Tibial nerve (tissue), 4 donors: ENCODE results near the gene PRKAR2A.

Experiments used
- EP300 ChIP-seq, 2 donors: sonication (generic); formaldehyde crosslinking; IDR thresholded peaks; one replicate each; pipeline ENCODE4 v1.6.1; 2017; ENCODE audit warnings: antibody characterized with exemption in 2 of 2, mild to moderate bottlenecking in 1 of 2
- POLR2A ChIP-seq, 2 donors: fragments of 450-650 bp; IDR thresholded peaks; one replicate each; pipeline ENCODE4 v1.6.1; 2017; ENCODE audit warnings: antibody characterized with exemption in 2 of 2, mild to moderate bottlenecking in 2 of 2, moderate library complexity in 2 of 2
- TF ChIP-seq, protein P1 (sequence below), 5 experiments: fragments of 200-600 bp in 3 of 5; fragments of 450-650 bp in 2 of 5; sonication (generic) in 3 of 5; IDR thresholded peaks; one replicate each; pipeline ENCODE4 v1.5.1; 2016 to 2019; ENCODE audit warnings: antibody characterized with exemption in 5 of 5, mild to moderate bottlenecking in 3 of 5, moderate library complexity in 2 of 5

DNA sequence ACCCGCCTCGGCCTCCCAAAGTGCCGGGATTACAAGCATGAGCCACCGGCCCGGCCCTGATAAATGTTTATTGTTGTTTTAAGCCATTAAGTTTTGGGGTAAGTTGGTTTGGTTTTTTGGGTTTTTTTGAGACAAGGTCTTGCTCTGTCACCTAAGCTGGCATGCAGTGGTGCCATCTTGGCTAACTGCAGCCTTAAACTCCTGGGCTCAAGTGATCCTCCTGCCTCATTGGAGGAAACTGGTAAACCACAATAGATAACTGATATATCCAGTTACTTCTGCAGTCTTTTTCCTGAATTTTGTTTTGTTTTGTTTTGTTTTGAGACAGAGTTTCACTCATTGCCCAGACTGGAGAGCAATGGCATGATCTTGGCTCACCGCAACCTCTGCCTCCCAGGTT is 46.8 kb upstream of the PRKAR2A start:
- TF ChIP-seq, protein P1, sequence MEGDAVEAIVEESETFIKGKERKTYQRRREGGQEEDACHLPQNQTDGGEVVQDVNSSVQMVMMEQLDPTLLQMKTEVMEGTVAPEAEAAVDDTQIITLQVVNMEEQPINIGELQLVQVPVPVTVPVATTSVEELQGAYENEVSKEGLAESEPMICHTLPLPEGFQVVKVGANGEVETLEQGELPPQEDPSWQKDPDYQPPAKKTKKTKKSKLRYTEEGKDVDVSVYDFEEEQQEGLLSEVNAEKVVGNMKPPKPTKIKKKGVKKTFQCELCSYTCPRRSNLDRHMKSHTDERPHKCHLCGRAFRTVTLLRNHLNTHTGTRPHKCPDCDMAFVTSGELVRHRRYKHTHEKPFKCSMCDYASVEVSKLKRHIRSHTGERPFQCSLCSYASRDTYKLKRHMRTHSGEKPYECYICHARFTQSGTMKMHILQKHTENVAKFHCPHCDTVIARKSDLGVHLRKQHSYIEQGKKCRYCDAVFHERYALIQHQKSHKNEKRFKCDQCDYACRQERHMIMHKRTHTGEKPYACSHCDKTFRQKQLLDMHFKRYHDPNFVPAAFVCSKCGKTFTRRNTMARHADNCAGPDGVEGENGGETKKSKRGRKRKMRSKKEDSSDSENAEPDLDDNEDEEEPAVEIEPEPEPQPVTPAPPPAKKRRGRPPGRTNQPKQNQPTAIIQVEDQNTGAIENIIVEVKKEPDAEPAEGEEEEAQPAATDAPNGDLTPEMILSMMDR (IDR thresholded peaks at IDR 0.05), result no peak
- TF ChIP-seq POLR2A (IDR thresholded peaks at IDR 0.05), result no peak
- TF ChIP-seq EP300 (IDR thresholded peaks at IDR 0.05), result no peak
